ENCODE measurements around the gene PABPN1L. TPM values are rescaled to one million over a fixed set of nuclear protein-coding genes. Genes with fewer than 3 reads are reported as not detected.

The PABPN1L gene
- total and polyA plus RNA-seq, 2 of the 13 experiments (the other 11 are each of a cell fraction or from before 2014, with no cell fraction given), result not detected

DNA sequence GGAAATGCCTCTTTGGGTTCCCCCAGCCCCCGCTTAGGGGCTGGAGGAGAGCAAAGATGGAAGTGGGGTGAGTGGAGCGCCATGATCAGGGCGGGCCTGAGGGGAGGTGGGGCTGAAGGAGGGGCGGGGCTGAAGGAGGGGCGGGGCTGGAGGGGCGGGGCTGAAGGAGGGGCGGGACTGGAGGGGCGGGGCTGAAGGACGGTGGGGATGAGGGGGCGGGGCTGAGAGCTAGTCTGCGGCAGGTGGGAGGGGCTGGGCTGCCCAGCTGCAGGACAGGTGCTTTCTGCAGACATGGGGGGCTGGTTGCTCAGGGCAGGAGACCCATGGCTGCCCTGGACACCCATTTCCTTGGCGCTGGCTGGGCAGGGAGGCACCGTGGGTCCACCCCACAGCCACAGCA lies 39.1 kb upstream of the PABPN1L start (continued):
- TF ChIP-seq, protein P1, sequence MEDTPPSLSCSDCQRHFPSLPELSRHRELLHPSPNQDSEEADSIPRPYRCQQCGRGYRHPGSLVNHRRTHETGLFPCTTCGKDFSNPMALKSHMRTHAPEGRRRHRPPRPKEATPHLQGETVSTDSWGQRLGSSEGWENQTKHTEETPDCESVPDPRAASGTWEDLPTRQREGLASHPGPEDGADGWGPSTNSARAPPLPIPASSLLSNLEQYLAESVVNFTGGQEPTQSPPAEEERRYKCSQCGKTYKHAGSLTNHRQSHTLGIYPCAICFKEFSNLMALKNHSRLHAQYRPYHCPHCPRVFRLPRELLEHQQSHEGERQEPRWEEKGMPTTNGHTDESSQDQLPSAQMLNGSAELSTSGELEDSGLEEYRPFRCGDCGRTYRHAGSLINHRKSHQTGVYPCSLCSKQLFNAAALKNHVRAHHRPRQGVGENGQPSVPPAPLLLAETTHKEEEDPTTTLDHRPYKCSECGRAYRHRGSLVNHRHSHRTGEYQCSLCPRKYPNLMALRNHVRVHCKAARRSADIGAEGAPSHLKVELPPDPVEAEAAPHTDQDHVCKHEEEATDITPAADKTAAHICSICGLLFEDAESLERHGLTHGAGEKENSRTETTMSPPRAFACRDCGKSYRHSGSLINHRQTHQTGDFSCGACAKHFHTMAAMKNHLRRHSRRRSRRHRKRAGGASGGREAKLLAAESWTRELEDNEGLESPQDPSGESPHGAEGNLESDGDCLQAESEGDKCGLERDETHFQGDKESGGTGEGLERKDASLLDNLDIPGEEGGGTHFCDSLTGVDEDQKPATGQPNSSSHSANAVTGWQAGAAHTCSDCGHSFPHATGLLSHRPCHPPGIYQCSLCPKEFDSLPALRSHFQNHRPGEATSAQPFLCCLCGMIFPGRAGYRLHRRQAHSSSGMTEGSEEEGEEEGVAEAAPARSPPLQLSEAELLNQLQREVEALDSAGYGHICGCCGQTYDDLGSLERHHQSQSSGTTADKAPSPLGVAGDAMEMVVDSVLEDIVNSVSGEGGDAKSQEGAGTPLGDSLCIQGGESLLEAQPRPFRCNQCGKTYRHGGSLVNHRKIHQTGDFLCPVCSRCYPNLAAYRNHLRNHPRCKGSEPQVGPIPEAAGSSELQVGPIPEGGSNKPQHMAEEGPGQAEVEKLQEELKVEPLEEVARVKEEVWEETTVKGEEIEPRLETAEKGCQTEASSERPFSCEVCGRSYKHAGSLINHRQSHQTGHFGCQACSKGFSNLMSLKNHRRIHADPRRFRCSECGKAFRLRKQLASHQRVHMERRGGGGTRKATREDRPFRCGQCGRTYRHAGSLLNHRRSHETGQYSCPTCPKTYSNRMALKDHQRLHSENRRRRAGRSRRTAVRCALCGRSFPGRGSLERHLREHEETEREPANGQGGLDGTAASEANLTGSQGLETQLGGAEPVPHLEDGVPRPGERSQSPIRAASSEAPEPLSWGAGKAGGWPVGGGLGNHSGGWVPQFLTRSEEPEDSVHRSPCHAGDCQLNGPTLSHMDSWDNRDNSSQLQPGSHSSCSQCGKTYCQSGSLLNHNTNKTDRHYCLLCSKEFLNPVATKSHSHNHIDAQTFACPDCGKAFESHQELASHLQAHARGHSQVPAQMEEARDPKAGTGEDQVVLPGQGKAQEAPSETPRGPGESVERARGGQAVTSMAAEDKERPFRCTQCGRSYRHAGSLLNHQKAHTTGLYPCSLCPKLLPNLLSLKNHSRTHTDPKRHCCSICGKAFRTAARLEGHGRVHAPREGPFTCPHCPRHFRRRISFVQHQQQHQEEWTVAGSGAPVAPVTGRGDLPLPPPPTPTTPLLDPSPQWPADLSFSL (CRISPR knock-in tag; IDR thresholded peaks at IDR 0.05), result no peak
- TF ChIP-seq SMARCE1 (IDR thresholded peaks at IDR 0.05; ENCODE audit: borderline replicate concordance), result no peak

- H2AFZ ChIP-seq (ENCODE audit: low read length), result no peak overlapping the region
- no peak overlapping the region for H3K4me3 ChIP-seq (replicated peaks in 1 of 3; ENCODE audit: insufficient read depth in 1 of 3, low read depth in 2 of 3, low read length in 3 of 3)
- no peaks in the 10 kb centered on the region for H3K9me3 ChIP-seq (ENCODE audit: low read length)
- no peak overlapping the region for H3K27ac ChIP-seq (ENCODE audit: extremely low read length, insufficient read depth, low read length)
- no peaks in the 10 kb centered on the region for H3K79me2 ChIP-seq (ENCODE audit: insufficient read depth, low read length)
- FAIRE-seq, result no peak
- peaks cover 10% of the 10 kb centered on the region for H3K4me1 ChIP-seq (ENCODE audit: insufficient read depth, low read length)
- no peak for ATAC-seq
- in situ Hi-C loops (cut with HindIII; ENCODE audit: extremely low pct_ligation_motif_present, low pct_unique_long_range_greater_than_20kb), result no loop called here
- peaks cover 42 to 95% of the 10 kb centered on the region in 2 experiments for H3K27me3 ChIP-seq (ENCODE audit: control insufficient read depth in 1 of 2, insufficient read depth in 2 of 2, low read length in 2 of 2)
- no peak overlapping the region for H3K4me2 ChIP-seq (ENCODE audit: low read depth, low read length)
- H3K9ac ChIP-seq (ENCODE audit: insufficient read depth, low read depth, low read length), result no peak overlapping the region
- TF ChIP-seq ZNF768 (CRISPR knock-in tag; IDR thresholded peaks at IDR 0.05) (peak; percentile 98), ZNF562 (CRISPR knock-in tag; IDR thresholded peaks at IDR 0.05; ENCODE audit: borderline replicate concordance) (no peak)
- TF ChIP-seq, protein P2, sequence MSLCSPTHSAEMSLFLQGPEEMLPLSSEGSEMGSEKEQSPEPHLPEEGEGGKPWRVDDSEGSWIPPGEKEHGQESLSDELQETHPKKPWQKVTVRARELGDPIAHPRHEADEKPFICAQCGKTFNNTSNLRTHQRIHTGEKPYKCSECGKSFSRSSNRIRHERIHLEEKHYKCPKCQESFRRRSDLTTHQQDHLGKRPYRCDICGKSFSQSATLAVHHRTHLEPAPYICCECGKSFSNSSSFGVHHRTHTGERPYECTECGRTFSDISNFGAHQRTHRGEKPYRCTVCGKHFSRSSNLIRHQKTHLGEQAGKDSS (CRISPR knock-in tag; IDR thresholded peaks at IDR 0.05; ENCODE audit: borderline replicate concordance, low read depth), result 0 out of 2 replicates have a peak, but pooled peaks have one; percentile 46
- intact Hi-C loops (cut with micrococcal nuclease; ENCODE audit: unreplicated experiment), result no loop called here
- DNase-seq (ENCODE audit: low spot score), result no peak
- H4K20me1 ChIP-seq (ENCODE audit: insufficient read depth, low read length), result no peaks in the 10 kb centered on the region; the same call in 1 of the 2 replicates
- ChIA-PET CTCF (ENCODE audit: low intra/inter-chr PET ratio, low total read pairs) (no interaction called here), POLR2A (no interaction called here)
- whole genome bisulfite sequencing (ENCODE audit: low lambda C conversion rate), result 14% methylated on average over 14 of the region's 21 CpGs
- no TSS peak for BruUV-seq (replicated peaks)
- no peaks in the 10 kb centered on the region for H3K36me3 ChIP-seq (replicated peaks in 1 of 2; ENCODE audit: control insufficient read depth in 1 of 2, insufficient read depth in 2 of 2, low read length in 2 of 2)
These were observed 38.4 kb upstream of the PABPN1L start for GRCh38 chr16:88904676-88905365.

Data from HepG2 (cell line).